GM19463 (cell line): Measurements from ENCODE around the gene PCNT.
"Not testable (repeated sequence)": the region's sequence is repeated elsewhere in the genome, so short reads cannot be mapped to it uniquely, and the experiment has no call there.

ENCODE experiments used
- ATAC-seq: cut with Tn5 transposase; IDR thresholded peaks from one replicate; pipeline ENCODE4 v1.9.1; 2021; ENCODE audit warnings: mild to moderate bottlenecking, moderate library complexity; ENCODE audit not compliant: unreplicated experiment

The PCNT gene

DNA sequence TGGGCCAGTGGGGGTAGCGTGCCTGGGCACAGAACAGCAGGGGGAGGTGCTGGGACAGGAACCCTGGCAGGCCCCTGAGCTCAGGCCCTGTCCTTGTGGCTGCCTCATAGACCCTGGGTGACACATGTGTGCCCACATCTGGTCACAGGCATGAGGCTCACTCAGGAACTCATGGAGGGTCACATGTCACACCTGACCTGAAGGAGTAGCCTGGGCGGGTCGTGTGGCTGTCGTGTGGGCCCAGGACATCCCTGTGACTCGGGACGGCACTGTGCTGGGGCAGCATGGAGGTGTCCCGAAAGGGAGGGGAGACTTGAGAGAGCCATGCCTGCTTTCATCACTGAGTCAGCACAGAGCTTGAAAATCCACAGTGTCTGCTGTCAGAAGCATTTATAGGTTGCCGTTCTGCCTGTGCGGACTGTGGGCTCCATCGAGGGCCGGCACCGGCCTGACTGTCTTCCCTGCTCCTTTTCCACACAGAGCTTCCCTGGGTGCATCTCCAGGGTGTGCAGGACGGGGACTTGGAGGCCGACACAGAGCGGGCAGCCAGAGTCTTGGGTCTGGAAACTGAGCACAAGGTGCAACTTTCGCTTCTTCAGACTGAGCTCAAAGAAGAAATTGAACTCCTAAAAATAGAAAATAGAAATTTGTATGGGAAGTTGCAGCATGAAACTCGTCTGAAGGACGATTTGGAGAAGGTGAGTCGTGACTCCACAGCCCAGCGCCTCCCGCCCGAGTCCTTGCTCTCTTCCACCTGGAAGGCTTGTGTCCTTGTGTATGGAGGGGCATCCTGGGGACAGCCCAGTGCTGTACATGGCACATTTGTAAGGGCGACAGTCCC is 32.8 kb downstream of the PCNT start:
- ATAC-seq = no peak

GRCh38 chr21:46357335-46357604 is 33.3 kb downstream of the PCNT start:
- no peak for ATAC-seq

DNA sequence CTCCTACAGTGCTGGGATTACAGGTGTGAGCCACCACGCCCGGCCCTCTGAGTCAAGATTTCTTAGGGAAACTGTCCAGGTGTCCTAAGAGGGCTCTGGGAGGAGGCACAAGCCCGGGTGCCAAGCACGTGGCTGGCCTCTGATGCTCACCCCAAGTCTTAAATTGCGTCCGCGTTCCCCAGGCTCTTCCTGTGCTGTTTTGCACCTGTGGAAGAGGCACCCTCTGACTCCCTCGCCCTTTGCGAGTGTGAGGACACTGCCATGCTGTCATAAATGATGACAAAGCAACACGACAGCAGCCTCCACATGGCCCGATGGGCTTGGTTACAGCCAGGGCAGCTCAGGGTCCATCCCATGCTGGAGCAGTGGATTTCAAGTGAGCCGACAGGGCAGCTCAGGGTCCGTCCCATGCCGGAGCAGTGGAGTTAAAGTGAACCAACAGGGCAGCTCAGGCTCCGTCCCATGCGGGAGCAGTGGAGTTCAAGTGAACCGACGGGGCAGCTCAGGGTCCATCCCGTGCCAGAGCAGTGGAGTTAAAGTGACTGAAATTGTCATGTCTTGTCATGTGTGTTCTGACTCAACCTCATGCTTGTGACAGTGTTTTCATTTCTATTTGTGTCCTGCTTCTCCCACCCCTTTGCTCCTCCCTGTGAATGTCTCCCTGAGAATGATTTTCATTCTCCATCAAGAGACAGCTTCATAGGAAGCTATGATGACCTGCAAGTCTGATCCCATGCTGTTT is 33.9 kb downstream of the PCNT start:
- ATAC-seq = no peak

GRCh38 chr21:46361176-46361575 is 37.2 kb downstream of the PCNT start:
- ATAC-seq = no peak

DNA sequence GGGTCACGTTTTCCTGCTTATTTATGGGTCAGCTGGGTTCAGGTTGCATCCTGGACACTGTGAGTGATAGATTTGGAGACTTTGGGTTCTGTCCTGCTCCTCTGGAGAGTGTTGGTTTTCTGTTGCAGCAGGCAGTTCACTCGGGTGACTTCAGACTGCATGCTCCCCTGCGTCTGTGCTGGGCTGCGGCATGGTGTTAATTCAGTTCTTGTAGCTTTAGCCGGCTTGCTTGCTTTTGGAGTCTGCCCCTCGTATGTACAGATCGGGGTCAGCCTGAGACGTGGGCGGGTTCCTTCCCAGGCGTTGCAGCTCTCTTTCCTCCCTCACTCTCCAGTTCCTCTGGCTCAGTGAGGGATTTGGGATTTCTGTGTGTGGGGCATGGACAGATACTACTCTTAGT is 38.0 kb downstream of the PCNT start:
- ATAC-seq = no peak

GRCh38 chr21:46362946-46363345 is 39.0 kb downstream of the PCNT start:
- no peak for ATAC-seq

GRCh38 chr21:46363698-46364097 is 39.7 kb downstream of the PCNT start:
- no peak for ATAC-seq

DNA sequence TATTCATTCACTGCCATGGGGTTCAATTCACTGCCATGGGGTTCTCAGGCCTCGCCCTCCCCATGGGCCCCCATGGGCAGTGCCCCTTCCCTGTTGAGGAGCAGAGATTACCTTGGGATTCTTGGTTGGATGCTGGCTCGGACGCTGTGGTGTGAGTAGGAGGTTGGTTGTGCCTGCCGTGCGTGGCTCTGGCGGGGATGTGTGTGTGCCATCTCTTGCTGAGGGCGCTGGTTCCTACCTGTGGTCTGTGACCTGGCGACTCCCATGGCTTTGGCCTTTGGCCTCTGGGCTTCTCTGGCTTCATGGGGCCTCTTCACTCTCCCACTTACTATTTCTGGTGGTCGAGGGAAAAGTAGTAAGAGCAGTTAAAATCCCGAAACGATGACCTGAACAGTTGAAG is 42.1 kb downstream of the PCNT start:
- ATAC-seq = no peak

DNA sequence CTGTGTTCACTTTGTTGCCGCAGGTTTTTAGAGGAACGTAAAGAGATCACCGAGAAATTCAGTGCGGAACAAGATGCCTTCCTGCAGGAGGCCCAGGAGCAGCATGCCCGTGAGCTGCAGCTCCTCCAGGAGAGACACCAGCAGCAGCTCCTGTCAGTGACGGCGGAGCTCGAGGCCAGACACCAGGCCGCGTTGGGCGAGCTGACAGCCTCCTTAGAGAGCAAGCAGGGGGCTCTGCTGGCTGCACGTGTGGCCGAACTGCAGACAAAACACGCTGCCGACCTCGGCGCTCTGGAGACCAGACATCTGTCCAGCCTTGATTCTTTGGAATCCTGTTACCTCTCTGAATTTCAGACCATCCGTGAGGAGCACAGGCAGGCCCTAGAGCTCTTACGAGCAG is 42.6 kb downstream of the PCNT start:
- ATAC-seq = no peak

GRCh38 chr21:46366966-46367365 is 43.0 kb downstream of the PCNT start:
- ATAC-seq = no peak

DNA sequence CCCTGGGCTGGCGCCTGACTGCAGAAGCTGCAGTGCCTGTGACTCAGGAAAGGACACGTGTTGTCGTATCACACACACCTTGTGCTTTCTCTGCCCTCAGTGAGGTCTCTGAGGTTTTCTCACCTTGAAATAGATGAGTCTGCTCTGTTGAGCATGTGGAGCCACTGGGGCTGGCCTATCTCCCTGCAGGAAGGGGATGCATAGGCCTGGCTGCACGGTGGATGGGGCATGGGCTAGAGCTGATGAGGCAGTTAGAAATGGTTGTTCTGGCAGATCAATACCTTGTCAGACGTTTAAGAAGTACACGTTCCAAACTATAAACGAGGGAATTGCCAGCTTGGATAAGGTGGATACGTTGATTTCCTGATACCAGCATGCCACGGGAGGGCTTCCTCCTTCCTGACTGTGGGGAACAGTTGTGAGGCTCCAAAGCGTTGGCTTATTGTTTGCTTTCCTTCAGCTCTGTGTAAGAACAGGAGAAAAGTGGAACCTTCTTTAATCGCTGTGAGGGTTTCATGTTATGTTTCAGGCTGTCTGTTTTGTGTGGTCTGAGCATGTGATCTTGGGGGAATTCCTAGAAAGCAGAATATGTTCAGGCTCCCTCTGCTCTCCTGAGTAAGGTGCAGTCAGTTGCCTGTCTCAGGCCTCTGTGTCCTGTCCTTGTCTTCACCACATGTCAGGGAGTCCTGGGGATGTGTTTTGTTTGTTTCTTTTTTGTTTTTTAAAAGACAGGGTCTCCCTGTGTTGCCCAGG is 44.8 kb downstream of the PCNT start:
- peak; percentile 63 for ATAC-seq

GRCh38 chr21:46369520-46370235 is 45.7 kb downstream of the PCNT start:
- ATAC-seq = no peak

- ATAC-seq = no peak
Observed at GRCh38 chr21:46371204-46372013, 47.5 kb downstream of the PCNT start.

GRCh38 chr21:46372014-46372485 is 48.1 kb downstream of the PCNT start:
- no peak for ATAC-seq

DNA sequence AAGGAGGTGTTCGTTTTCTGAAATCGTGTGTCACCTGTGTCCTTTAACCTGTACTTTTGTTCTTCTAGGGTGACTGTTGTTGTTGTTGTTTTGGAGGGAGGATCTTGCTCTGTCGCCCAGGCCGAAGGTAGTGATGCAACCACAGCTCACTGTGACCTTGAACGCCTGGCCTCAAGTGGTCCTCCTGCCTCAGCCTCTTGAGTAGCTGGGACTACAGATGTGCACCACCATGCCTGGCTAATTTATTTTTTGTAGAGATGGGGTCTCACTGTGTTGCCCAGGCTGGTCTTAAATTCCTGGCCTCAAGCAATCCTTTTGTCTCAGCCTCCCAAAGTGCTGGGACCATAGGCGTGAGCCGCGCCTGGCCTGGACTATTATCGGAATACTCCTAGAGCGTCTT is 49.0 kb downstream of the PCNT start:
- ATAC-seq = not testable (repeated sequence)

GRCh38 chr21:46374761-46375389 is 50.9 kb downstream of the PCNT start:
- no peak for ATAC-seq

GRCh38 chr21:46375560-46376230 is 51.7 kb downstream of the PCNT start:
- ATAC-seq = no peak

GRCh38 chr21:46376231-46376628 is 52.3 kb downstream of the PCNT start:
- no peak for ATAC-seq

GRCh38 chr21:46376856-46377453 is 53.0 kb downstream of the PCNT start:
- no peak for ATAC-seq
